ENCODE results near the gene RBM47. TPM values are rescaled to one million over a fixed set of nuclear protein-coding genes. Genes with fewer than 3 reads are reported as not detected.
"Not testable (repeated sequence)": the region's sequence is repeated elsewhere in the genome, so short reads cannot be mapped to it uniquely, and the experiment has no call there.

The RBM47 gene
- total RNA-seq, 1 experiment from 2014 or later: 78.0 TPM

DNA sequence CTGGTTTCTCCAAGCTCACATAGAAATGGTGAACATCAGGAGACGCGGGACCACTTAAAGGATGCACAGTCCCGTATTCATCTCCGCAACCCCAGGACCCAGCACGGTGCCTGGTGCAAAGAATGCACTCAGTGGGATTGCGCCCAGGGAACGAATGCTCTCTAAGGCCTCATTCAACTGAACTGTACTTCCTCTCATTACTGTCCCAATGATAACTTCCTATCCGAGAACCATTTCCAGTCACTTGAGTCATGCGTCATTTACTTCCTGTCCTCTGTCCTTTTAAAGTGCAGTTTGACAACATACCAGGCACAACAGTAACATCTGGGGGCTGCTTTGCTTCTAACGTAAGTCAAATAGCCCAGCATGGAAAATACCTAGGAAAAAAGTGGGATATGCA is 75.7 kb downstream of the RBM47 start:
- intact Hi-C loops (cut with micrococcal nuclease; ENCODE audit: unreplicated experiment): no loop called here

DNA sequence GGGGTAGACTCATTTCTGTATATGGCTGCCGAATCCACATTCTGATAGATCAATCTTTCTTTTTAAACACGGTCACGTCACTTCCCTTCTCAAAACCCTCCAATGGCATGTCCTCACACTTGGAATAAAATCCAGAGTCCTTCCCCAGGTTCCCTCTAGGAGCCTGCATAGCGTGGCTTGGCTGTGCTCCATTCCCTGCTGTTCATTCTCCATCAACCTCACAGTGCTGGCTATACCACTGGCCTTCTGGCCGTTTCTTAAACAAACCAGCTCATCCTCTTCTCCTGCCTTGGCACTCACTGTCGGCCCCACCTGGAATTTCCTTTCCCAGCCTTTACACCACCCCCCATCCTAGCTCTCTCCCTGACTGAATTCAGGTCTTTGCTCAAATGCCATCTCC is 77.1 kb downstream of the RBM47 start:
- TF ChIP-seq, protein P1, sequence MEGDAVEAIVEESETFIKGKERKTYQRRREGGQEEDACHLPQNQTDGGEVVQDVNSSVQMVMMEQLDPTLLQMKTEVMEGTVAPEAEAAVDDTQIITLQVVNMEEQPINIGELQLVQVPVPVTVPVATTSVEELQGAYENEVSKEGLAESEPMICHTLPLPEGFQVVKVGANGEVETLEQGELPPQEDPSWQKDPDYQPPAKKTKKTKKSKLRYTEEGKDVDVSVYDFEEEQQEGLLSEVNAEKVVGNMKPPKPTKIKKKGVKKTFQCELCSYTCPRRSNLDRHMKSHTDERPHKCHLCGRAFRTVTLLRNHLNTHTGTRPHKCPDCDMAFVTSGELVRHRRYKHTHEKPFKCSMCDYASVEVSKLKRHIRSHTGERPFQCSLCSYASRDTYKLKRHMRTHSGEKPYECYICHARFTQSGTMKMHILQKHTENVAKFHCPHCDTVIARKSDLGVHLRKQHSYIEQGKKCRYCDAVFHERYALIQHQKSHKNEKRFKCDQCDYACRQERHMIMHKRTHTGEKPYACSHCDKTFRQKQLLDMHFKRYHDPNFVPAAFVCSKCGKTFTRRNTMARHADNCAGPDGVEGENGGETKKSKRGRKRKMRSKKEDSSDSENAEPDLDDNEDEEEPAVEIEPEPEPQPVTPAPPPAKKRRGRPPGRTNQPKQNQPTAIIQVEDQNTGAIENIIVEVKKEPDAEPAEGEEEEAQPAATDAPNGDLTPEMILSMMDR (conservative IDR thresholded peaks at IDR 0.05): no peak
- no peak for TF ChIP-seq EZH2 (IDR thresholded peaks at IDR 0.05; ENCODE audit: low read depth)
- Histone ChIP-seq H2AFZ (no peak overlapping the region), H3K36me3 (ENCODE audit: low read depth) (peaks cover 4% of the 10 kb centered on the region; the same call in 1 of the 2 replicates), H3K79me2 (ENCODE audit: low read depth) (peaks cover 97% of the 10 kb centered on the region), H3K4me3 (no peak overlapping the region), H3K4me1 (replicated peaks; ENCODE audit: insufficient read depth) (peaks cover 43% of the 10 kb centered on the region), H3K9me3 (ENCODE audit: insufficient read depth, low read depth) (no peaks in the 10 kb centered on the region), H3K27ac (peak overlapping the region; percentile 40), H3F3A (ENCODE audit: insufficient read depth, low read depth) (peaks cover 55% of the 10 kb centered on the region), H3K4me2 (peak overlapping the region; percentile 23; the same call in 1 of the 2 replicates), H4K20me1 (ENCODE audit: insufficient read depth) (no peaks in the 10 kb centered on the region), H3K27me3 (ENCODE audit: insufficient read depth, low read depth) (no peaks in the 10 kb centered on the region), H3K9me2 (ENCODE audit: insufficient read depth) (no peaks in the 10 kb centered on the region)
- CTCF ChIA-PET: interaction anchor here (0.6 kb wide), 1 partner anchor 480 kb away, joined by 5 read pairs; no protein-coding TSS in a partner anchor
- DNase-seq: peak in 1 of 2 experiments; percentile 34
- no TSS peak for BruUV-seq (replicated peaks)
- intact Hi-C loops (cut with micrococcal nuclease; ENCODE audit: unreplicated experiment): no loop called here
- POLR2A ChIA-PET (ENCODE audit: unreplicated experiment): interaction anchor here (0.6 kb wide), 2 partner anchors 10 to 479 kb away, joined by 3 to 4 read pairs; no protein-coding TSS in a partner anchor

More for the DNA sequence above, 75.7 kb downstream of the RBM47 start:
- no peak for DNase-seq
- Histone ChIP-seq H3K79me2 (ENCODE audit: low read depth) (peaks cover 97% of the 10 kb centered on the region), H3K27me3 (ENCODE audit: insufficient read depth, low read depth) (no peaks in the 10 kb centered on the region), H3K4me1 (replicated peaks; ENCODE audit: insufficient read depth) (peaks cover 38% of the 10 kb centered on the region), H2AFZ (no peak overlapping the region), H3F3A (ENCODE audit: insufficient read depth, low read depth) (peaks cover 63% of the 10 kb centered on the region), H3K4me2 (no peak overlapping the region), H3K27ac (peak overlapping the region; percentile 37; the same call in 1 of the 2 replicates), H3K9me2 (ENCODE audit: insufficient read depth) (no peaks in the 10 kb centered on the region), H3K4me3 (no peak overlapping the region), H3K9me3 (ENCODE audit: insufficient read depth, low read depth) (no peaks in the 10 kb centered on the region), H3K36me3 (ENCODE audit: low read depth) (no peaks in the 10 kb centered on the region), H4K20me1 (ENCODE audit: insufficient read depth) (no peaks in the 10 kb centered on the region)
- CTCF ChIA-PET: no interaction called here
- POLR2A ChIA-PET (ENCODE audit: unreplicated experiment): no interaction called here
- TF ChIP-seq, protein P1 (conservative IDR thresholded peaks at IDR 0.05): no peak
- no TSS peak for BruUV-seq (replicated peaks)

DNA sequence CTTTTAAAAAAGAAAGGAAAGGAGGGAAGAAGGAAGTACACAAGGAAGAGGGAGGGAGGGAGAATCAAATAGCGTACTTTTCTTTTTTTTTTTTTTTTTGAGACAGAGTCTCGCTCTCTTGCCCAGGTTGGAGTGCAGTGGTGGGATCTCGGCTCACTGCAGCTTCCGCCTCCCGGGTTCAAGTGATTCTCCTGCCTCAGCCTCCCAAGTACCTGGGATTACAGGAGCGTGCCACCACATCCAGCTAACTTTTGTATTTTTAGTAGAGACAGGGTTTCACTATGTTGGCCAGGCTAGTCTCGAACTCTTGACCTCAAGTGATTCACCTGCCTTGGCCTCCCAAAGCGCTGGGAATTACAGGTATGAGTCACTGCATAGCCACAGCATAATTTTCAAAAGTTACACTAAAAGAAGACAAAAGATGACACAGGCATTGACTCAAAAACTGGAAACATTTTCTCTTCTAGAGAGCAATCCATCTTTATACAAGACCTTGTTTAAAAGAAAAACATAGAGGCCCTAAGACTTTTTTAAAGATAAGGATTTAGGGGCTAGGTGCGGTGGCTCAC is 78.0 kb downstream of the RBM47 start:
- Histone ChIP-seq H3K4me2 (peak overlapping the region; percentile 55), H3K27ac (peak overlapping the region; percentile 65), H3F3A (ENCODE audit: insufficient read depth, low read depth) (peaks cover 48% of the 10 kb centered on the region), H3K79me2 (ENCODE audit: low read depth) (peaks cover 97% of the 10 kb centered on the region), H3K4me1 (replicated peaks; ENCODE audit: insufficient read depth) (peaks cover 51% of the 10 kb centered on the region)
- H4K20me1 ChIP-seq (ENCODE audit: insufficient read depth); H3K9me3 ChIP-seq (ENCODE audit: insufficient read depth, low read depth); BruUV-seq (replicated peaks); H3K36me3 ChIP-seq (ENCODE audit: low read depth); POLR2A ChIA-PET (ENCODE audit: unreplicated experiment); H3K27me3 ChIP-seq (ENCODE audit: insufficient read depth, low read depth); H3K9me2 ChIP-seq (ENCODE audit: insufficient read depth); H2AFZ ChIP-seq; H3K4me3 ChIP-seq: not testable (repeated sequence)
- DNase-seq: peak; percentile 33 to 74
- intact Hi-C loops (cut with micrococcal nuclease; ENCODE audit: unreplicated experiment): loop anchor here (2.0 kb wide), 1 partner anchor 121 kb away; no protein-coding TSS in a partner anchor
- CTCF ChIA-PET: interaction anchor here (0.7 kb wide), 1 partner anchor 463 kb away, joined by 3 read pairs; no protein-coding TSS in a partner anchor
